GM21515 (cell line): ENCODE measurements around the gene USP6NL.
"Not testable (repeated sequence)": the region's sequence is repeated elsewhere in the genome, so short reads cannot be mapped to it uniquely, and the experiment has no call there.

Experiments used
- ATAC-seq: cut with Tn5 transposase; IDR thresholded peaks from one replicate; pipeline ENCODE4 v1.9.1; 2021; ENCODE audit not compliant: unreplicated experiment

Gene USP6NL

GRCh38 chr10:11611248-11612020 is at the start of gene USP6NL:
TSS of gene USP6NL (minus strand) at chr10:11611650. CDS start at chr10:11597634, 14,016 bp downstream.
- ATAC-seq: peak; percentile 49

DNA sequence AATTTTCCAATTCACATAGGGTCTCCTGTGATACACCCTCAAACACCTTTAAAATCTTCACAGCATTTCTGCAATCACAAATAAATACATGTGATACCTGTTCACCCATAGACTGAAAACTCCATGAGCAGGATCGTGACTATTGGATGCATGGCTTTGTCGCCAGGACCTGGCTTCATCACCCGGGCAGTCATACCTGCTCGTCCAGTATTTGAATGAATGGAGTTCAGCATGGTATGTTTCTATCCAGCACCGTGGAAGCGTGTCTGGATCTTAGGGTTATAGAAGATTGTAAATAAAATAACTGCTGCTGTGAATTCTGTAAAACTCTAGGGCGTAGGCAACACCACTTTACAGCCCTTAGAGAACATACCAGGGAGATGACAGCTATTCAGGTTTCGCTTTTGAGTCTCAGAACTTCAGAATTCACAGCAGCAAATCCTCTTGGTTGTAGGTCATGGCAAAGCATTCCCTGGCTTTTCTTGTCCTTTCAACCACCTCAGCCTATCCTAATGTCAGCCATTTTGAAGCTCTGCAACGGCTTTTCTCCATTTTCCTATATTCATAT is 47.4 kb upstream of the USP6NL start:
- no peak for ATAC-seq

- ATAC-seq: no peak
These were observed 44.4 kb upstream of the USP6NL start for GRCh38 chr10:11655836-11656235.

GRCh38 chr10:11654659-11655058 is 43.2 kb upstream of the USP6NL start:
- no peak for ATAC-seq

- no peak for ATAC-seq
These were observed 42.5 kb upstream of the USP6NL start for GRCh38 chr10:11653758-11654471.

- no peak for ATAC-seq
These were observed 36.2 kb upstream of the USP6NL start for GRCh38 chr10:11647676-11648075.

DNA sequence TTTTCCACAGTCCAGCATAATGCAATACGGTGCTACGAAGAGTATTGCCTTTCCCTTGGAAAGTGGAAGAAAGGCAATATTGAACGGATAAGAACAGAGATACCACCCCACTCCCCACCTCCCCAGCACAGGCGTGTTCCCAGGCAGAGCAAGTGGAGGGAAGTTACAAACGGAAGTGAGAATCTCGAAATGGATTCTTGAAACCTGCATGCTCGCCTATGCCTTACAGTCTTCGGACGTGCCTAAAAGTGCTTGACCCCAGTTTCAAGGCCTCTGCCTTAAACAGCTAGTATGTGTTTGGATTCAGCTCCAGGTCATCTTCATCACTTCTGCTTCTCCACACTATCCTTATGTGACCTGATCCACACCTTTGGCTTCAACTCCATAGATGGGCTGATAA is 35.0 kb upstream of the USP6NL start:
- no peak for ATAC-seq

GRCh38 chr10:11643039-11643438 is 31.6 kb upstream of the USP6NL start:
- no peak for ATAC-seq

DNA sequence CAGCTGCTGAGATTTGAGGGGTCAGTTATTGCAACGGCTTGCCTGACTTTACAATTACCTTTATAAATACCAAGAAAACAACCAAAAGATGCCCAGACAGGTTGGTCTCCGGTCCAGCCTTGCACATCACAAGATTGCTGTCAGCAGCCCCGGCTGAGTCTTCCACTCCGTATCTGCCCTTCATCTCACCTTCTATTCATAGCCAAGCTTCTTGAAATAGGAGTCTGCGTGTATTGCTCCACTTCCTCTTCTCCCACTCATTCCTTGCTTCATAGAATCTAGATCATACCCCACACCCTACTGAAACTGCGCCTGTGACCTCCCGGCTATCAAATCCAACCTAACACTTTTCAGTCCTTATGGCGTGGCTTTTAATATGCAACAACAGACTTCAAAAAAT is 31.1 kb upstream of the USP6NL start:
- ATAC-seq: no peak

- no peak for ATAC-seq
These were observed 28.7 kb upstream of the USP6NL start for GRCh38 chr10:11639849-11640764.

DNA sequence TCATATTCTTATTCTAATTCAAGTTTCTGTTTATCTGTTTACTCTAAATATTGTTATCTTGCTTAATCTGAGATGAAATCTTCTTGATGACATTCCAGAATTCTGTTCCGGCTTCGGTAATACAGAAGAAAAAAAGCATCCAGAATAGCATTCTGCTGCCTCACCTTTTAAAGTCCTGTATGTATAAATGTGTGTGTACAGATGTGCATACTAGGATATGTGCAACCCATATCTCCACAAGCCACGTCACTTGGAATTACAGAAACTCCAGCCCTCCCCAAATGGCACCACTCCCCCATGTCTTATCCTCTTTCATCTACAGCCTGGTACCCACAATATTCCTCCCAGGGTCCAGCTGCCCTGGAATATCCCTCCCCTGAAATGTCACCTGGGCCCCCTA is 27.9 kb upstream of the USP6NL start:
- ATAC-seq: no peak

DNA sequence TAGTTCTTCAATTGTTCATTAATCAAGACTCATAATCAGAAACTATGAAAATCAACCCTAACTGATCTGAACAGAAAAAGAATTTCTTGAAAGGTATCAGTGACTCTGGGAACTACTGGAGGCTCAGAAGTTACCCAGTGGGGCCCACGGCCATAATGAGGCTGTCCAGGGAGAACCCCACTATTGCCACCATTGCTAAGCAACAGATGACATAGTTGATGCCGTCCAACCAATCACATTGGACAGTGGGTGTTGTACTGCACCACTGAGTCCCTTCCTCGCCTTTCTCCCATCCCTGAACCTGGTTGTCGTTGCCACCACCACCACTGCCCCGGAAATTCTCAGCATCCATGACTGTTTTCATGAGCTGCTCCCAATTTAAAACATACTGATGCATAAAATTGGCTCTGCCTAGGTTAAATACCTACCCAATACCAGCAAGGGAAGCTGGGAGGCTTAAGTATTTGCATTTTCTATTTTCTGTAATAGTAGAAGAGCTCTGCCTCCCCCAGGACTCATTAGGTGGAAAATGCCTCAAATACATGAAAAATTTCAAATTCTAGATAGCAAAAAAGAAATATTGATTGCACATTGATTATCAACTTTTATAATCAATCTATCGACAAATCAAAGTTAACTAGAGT is 26.7 kb upstream of the USP6NL start:
- no peak for ATAC-seq

- no peak for ATAC-seq
These were observed 25.4 kb upstream of the USP6NL start for GRCh38 chr10:11636697-11637303.

GRCh38 chr10:11631890-11632587 is 20.6 kb upstream of the USP6NL start:
- peak; percentile 96 for ATAC-seq

- ATAC-seq: no peak
These were observed 19.8 kb upstream of the USP6NL start for GRCh38 chr10:11631291-11631690.

DNA sequence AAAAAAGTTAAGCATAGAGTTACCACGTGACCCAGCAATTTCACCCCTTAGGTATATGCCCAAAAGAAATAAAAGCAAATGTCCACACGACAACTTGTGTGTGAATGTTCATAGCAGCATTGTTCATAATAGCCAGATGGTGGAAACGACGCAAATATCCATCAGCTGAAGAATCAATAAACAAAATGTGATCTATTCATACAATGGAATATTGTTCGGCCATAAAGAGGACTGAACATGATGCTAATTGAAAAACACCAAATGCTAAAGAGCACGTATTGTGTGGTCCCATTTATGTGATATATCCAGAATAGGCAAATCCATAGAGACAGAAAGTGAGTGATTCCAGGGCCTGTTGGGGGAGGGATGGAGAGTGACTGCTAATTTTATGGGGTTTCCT is 18.3 kb upstream of the USP6NL start:
- no peak for ATAC-seq

DNA sequence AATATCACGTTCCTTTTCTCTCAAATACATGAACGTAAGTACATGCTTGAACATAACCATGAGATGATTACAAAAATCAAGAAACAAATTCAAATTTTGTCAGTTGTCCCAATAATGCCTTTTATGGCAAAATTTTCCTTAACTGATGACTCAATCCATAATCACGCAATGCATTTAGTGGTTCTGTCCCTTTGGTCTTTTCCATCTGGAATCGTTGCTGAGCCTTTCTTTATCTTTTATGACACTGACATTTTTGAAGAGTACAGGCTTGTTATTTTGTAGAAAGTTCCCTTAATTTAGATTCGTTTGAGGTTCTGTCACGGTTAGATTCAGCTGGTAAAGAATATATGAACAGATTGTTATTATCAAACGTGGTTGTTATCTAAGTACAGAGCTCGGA is 16.5 kb upstream of the USP6NL start:
- not testable (repeated sequence) for ATAC-seq

GRCh38 chr10:11626071-11626470 is 14.6 kb upstream of the USP6NL start:
- ATAC-seq: no peak

DNA sequence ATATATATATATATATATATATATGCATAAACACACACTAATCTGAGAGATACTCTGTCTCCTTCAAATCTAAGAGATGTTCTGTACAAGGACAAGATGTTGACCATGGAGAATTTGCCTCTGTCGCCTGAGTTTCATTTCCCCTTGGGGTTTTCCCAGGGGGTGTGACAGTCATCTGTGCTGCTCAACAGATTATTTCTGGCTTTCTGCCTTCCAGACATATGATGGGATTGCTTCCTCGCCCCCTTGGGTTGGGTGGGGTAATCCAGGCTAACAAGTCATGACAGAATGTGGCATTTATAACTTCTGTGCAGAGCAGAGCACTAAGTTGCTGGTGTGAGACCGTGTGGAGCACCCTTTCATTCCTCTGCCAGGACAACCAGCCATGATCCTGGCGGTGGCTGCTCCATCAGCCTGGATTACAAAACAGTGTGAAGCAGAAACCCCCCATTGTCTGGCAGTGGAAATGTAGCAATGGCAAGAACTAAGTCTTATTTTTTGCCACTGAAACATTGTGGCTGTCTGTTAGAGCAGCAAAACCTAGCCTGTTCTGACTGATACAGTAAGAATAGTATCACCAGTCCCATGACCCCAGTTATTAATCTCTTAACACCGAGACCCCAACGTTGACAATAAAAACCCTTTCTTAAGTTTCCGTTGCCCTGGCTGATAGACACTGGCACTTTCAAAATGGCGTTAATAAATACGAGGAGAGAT is 13.7 kb upstream of the USP6NL start:
- peak; percentile 88 for ATAC-seq
